IMR-90 (cell line): ENCODE measurements around the gene OR13C8. TPM values are rescaled to one million over a fixed set of nuclear protein-coding genes. Genes with fewer than 3 reads are reported as not detected.

Source experiments
- ATAC-seq: fragments of 200-7000 bp; cut with Tn5 transposase; 2 replicates; pipeline ENCODE4 v1.9.1; 2020; ENCODE audit warnings: low read depth, mild to moderate bottlenecking, moderate library complexity
- BruUV-seq: library from RNA; stranded (reverse); fragments of 400-500 nt; replicated peaks from 2 replicates; lab custom pipeline; 2021; lab: Mats Ljungman, UMichigan
- CTCF ChIA-PET: fragments of 300-600 bp; formaldehyde crosslinking; extraction: SDS; loops from one replicate; lab custom pipeline; 2021; ENCODE audit warnings: antibody characterized with exemption; lab: Yijun Ruan, JAX
- POLR2A ChIA-PET: fragments of 300-600 bp; sonication (Branson Sonifier 250); formaldehyde crosslinking; loops from one replicate; lab custom pipeline; 2022; ENCODE audit warnings: antibody characterized with exemption; ENCODE audit not compliant: unreplicated experiment; lab: Charles Lee
- DNase-seq: peaks from one replicate; pipeline ENCODE4 v3.0.0; 2013
- H2AFZ ChIP-seq: replicated peaks from 2 replicates; pipeline ENCODE3; 2013; ENCODE audit warnings: low read length, mild to moderate bottlenecking; ENCODE audit not compliant: poor library complexity
- H2AK5ac ChIP-seq: 2 replicates; pipeline ENCODE4 v1.6.1; 2013; ENCODE audit warnings: low read depth, low read length, inconsistent platforms
- H2AK9ac ChIP-seq: replicated peaks from 2 replicates; pipeline ENCODE3; 2013; ENCODE audit warnings: mild to moderate bottlenecking, low read depth, low read length, moderate library complexity; ENCODE audit not compliant: poor library complexity
- H2BK120ac ChIP-seq: 2 replicates; pipeline ENCODE4 v1.6.1; 2013; ENCODE audit warnings: low read depth, low read length, inconsistent platforms
- H2BK15ac ChIP-seq: 3 replicates; pipeline ENCODE4 v1.6.1; 2013; ENCODE audit warnings: low read depth, low read length, inconsistent platforms
- H2BK20ac ChIP-seq: 2 replicates; pipeline ENCODE4 v1.6.1; 2013; ENCODE audit warnings: low read depth, mild to moderate bottlenecking, inconsistent platforms, low read length, moderate library complexity
- H2BK5ac ChIP-seq: 2 replicates; pipeline ENCODE4 v1.6.1; 2013; ENCODE audit warnings: mild to moderate bottlenecking, low read depth, low read length, inconsistent platforms; ENCODE audit not compliant: poor library complexity, severe bottlenecking
- H3K14ac ChIP-seq: replicated peaks from 2 replicates; pipeline ENCODE4 v1.6.1; 2013; ENCODE audit warnings: low read depth, low read length, inconsistent platforms
- H3K18ac ChIP-seq: 2 replicates; pipeline ENCODE4 v1.6.1; 2013; ENCODE audit warnings: low read depth, low read length, control low read depth
- H3K23ac ChIP-seq: 2 replicates; pipeline ENCODE4 v1.6.1; 2013; ENCODE audit warnings: low read depth, low read length, inconsistent platforms
- H3K27ac ChIP-seq: 2 replicates; pipeline ENCODE4 v1.5.1; 2013; ENCODE audit warnings: mild to moderate bottlenecking, control low read depth, low read length; ENCODE audit not compliant: insufficient read depth
- H3K27me3 ChIP-seq: 2 replicates; pipeline ENCODE4 v1.6.1; 2013; ENCODE audit warnings: low read length; ENCODE audit not compliant: control insufficient read depth, insufficient read depth
- H3K36me3 ChIP-seq: 2 replicates; pipeline ENCODE4 v1.6.1; 2013; ENCODE audit warnings: low read length, mixed read lengths; ENCODE audit not compliant: control insufficient read depth, insufficient read depth
- H3K4ac ChIP-seq: 2 replicates; pipeline ENCODE4 v1.6.1; 2013; ENCODE audit warnings: low read depth, low read length, inconsistent platforms
- H3K4me1 ChIP-seq: 2 replicates; pipeline ENCODE4 v1.6.1; 2013; ENCODE audit warnings: low read length, mixed read lengths; ENCODE audit not compliant: control insufficient read depth, insufficient read depth
- H3K4me2 ChIP-seq: 2 replicates; pipeline ENCODE4 v1.6.1; 2013; ENCODE audit warnings: low read depth, mild to moderate bottlenecking, control low read depth, low read length, moderate library complexity
- H3K4me3 ChIP-seq: 2 replicates; pipeline ENCODE4 v1.5.1; 2013; ENCODE audit warnings: low read depth, mild to moderate bottlenecking, control low read depth, low read length, moderate library complexity; ENCODE audit not compliant: insufficient read depth
- H3K56ac ChIP-seq: 2 replicates; pipeline ENCODE4 v1.6.1; 2013; ENCODE audit warnings: low read length, inconsistent platforms; ENCODE audit not compliant: insufficient read depth; ENCODE audit errors: extremely low read depth
- H3K79me1 ChIP-seq, 2 experiments: 2 replicates each; pipeline ENCODE4 v1.6.1; 2013; ENCODE audit warnings: low read length in 2 of 2, inconsistent platforms in 1 of 2, low read depth in 1 of 2
- H3K9ac ChIP-seq: 2 replicates; pipeline ENCODE4 v1.6.1; 2013; ENCODE audit warnings: low read depth, low read length, control low read depth
- H3K9me1 ChIP-seq: 2 replicates; pipeline ENCODE4 v1.6.1; 2013; ENCODE audit warnings: low read length, inconsistent platforms; ENCODE audit not compliant: insufficient read depth
- H3K9me3 ChIP-seq: 2 replicates; pipeline ENCODE4 v1.6.1; 2013; ENCODE audit warnings: low read length; ENCODE audit not compliant: control insufficient read depth, insufficient read depth
- H4K20me1 ChIP-seq: 2 replicates; pipeline ENCODE4 v1.6.1; 2013; ENCODE audit warnings: low read length, inconsistent platforms; ENCODE audit not compliant: insufficient read depth
- H4K5ac ChIP-seq: 2 replicates; pipeline ENCODE4 v1.6.1; 2013; ENCODE audit warnings: mild to moderate bottlenecking, low read depth, low read length, control low read depth
- H4K8ac ChIP-seq, 2 experiments: 2 replicates each; pipeline ENCODE4 v1.6.1; 2013; ENCODE audit warnings: low read depth in 2 of 2, low read length in 2 of 2, control low read depth in 1 of 2, inconsistent platforms in 1 of 2
- H4K91ac ChIP-seq: 2 replicates; pipeline ENCODE4 v1.6.1; 2013; ENCODE audit warnings: low read depth, low read length, inconsistent platforms; ENCODE audit not compliant: insufficient read depth
- BHLHE40 ChIP-seq: fragments of 150-350 bp; IDR thresholded peaks from 2 replicates; pipeline ENCODE4 v1.6.1; 2016; ENCODE audit warnings: mild to moderate bottlenecking, low read depth, low read length
- CEBPB ChIP-seq: IDR thresholded peaks from 2 replicates; pipeline ENCODE4 v1.6.1; 2012; ENCODE audit warnings: low read depth, low read length, improper control_type of control experiment
- CHD1 ChIP-seq: IDR thresholded peaks from 2 replicates; pipeline ENCODE4 v1.6.1; 2012; ENCODE audit warnings: low read depth, low read length, improper control_type of control experiment
- FOS ChIP-seq: fragments of 150-350 bp; IDR thresholded peaks from 2 replicates; pipeline ENCODE4 v1.6.1; 2016; ENCODE audit warnings: low read depth, low read length
- MAZ ChIP-seq: IDR thresholded peaks from 2 replicates; pipeline ENCODE4 v1.6.1; 2012; ENCODE audit warnings: low read depth, mild to moderate bottlenecking, low read length, improper control_type of control experiment, moderate library complexity, borderline replicate concordance
- NFE2L2 ChIP-seq: fragments of 150-350 bp; IDR thresholded peaks from 2 replicates; pipeline ENCODE4 v1.6.1; 2016; ENCODE audit warnings: low read depth, mild to moderate bottlenecking, low read length
- POLR2A ChIP-seq: IDR thresholded peaks from 2 replicates; pipeline ENCODE4 v1.6.1; 2012; ENCODE audit warnings: mild to moderate bottlenecking, low read depth, low read length
- WGBS, 2 experiments: methylation state at CpG; one replicate each; pipeline versions ENCODE4 v1.1.5 to v1.1.7; 2013; ENCODE audit warnings: missing lambda C conversion rate in 2 of 2; ENCODE audit not compliant: insufficient read length in 1 of 2; ENCODE audit errors: extremely low coverage in 2 of 2; 5-methylcytosine and 5-hydroxymethylcytosine counted together
- dilution Hi-C: fragments of 300-500 bp; cut with HindIII; formaldehyde crosslinking; loops from one replicate; pipeline ENCODE4 v1.14.3; 2018; ENCODE audit warnings: low sequenced_read_pairs; ENCODE audit not compliant: unreplicated experiment
- in situ Hi-C: fragments of 300-500 bp; cut with MboI; formaldehyde crosslinking; loops from 3 replicates; pipeline ENCODE4 v1.14.3; 2019; ENCODE audit warnings: low sequenced_read_pairs, inconsistent platforms, mixed read lengths
- intact Hi-C: fragments of 100-400 bp; cut with micrococcal nuclease; formaldehyde crosslinking; loops from 2 replicates; pipeline ENCODE4 v1.10.0; 2022
- polyA plus RNA-seq, 3 experiments: library from polyadenylated mRNA; depleted of rRNA; stranded (reverse); fragments of >200 nt; gene quantifications; 2 replicates each; pipeline ENCODE4 v1.2.3, GENCODE V29; 2012; ENCODE audit warnings: low replicate concordance in 1 of 3
- total RNA-seq: library from RNA; depleted of rRNA; stranded (reverse); fragments of >200 nt; gene quantifications from 2 replicates; pipeline ENCODE4 v1.2.3, GENCODE V29; 2012
- TF ChIP-seq, protein P1 (sequence below): conservative IDR thresholded peaks from 2 replicates; pipeline ENCODE4 v1.5.1; 2012; ENCODE audit warnings: mild to moderate bottlenecking, low read depth, low read length, improper control_type of control experiment
- TF ChIP-seq, protein P2 (sequence below): fragments of 150-350 bp; IDR thresholded peaks from 2 replicates; pipeline ENCODE4 v1.6.1; 2017; ENCODE audit warnings: mild to moderate bottlenecking, antibody characterized with exemption, low read length, low read depth

Gene OR13C8
- total and polyA plus RNA-seq, 2 of the 4 experiments (the other 2 are of a cell fraction) = not detected

DNA sequence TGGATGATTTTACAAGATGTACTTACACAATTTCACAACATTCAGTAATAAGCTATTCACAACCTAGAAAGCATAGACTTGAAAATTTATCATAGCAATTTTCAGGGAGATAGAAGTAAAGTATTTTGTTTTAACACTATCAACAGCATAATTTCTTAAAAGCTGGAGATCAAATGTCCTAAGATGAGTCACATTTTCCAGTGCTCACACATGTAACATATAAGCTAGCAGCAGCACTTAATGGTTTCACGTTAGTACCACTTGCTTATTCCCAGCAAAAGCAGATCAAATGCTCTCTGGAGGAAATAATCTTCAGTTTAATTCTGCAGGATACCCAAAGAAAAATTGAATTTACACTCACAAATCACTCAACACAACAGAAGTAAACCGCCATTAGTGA, 6.5 kb downstream of the OR13C8 start:
- Histone ChIP-seq H3K18ac (no peak overlapping the region), H2AK5ac (no peak overlapping the region), H4K91ac (no peak overlapping the region), H3K27me3 (no peaks in the 10 kb centered on the region), H2BK120ac (no peak overlapping the region), H3K36me3 (no peaks in the 10 kb centered on the region), H2BK15ac (no peak overlapping the region), H2BK20ac (no peak overlapping the region), H3K4ac (no peak overlapping the region), H2BK5ac (no peak overlapping the region), H3K9ac (no peak overlapping the region), H3K56ac (no peak overlapping the region), H3K23ac (no peak overlapping the region), H2AFZ (no peak overlapping the region), H4K8ac (no peak overlapping the region), H3K4me3 (no peak overlapping the region), H3K4me1 (no peaks in the 10 kb centered on the region), H2AK9ac (no peak overlapping the region), H3K79me1 (no peaks in the 10 kb centered on the region), H3K14ac (no peak overlapping the region), H3K4me2 (no peak overlapping the region), H3K27ac (no peak overlapping the region), H4K20me1 (no peaks in the 10 kb centered on the region), H3K9me1 (no peaks in the 10 kb centered on the region), H3K9me3 (no peaks in the 10 kb centered on the region), H4K5ac (no peak overlapping the region)
- no CpG with 5 or more reads among the region's 2 CpGs for WGBS, 2 experiments
- dilution Hi-C loops (no loop called here), intact Hi-C loops (loop anchor here (10.0 kb wide), 1 partner anchor 61 kb away; no protein-coding TSS in a partner anchor), in situ Hi-C loops (no loop called here)
- no peak for DNase-seq
- POLR2A ChIA-PET = no interaction called here
- CTCF ChIA-PET = no interaction called here
- ATAC-seq = no peak
- BruUV-seq = no TSS peak
- TF ChIP-seq POLR2A = no peak
- TF ChIP-seq, protein P1, sequence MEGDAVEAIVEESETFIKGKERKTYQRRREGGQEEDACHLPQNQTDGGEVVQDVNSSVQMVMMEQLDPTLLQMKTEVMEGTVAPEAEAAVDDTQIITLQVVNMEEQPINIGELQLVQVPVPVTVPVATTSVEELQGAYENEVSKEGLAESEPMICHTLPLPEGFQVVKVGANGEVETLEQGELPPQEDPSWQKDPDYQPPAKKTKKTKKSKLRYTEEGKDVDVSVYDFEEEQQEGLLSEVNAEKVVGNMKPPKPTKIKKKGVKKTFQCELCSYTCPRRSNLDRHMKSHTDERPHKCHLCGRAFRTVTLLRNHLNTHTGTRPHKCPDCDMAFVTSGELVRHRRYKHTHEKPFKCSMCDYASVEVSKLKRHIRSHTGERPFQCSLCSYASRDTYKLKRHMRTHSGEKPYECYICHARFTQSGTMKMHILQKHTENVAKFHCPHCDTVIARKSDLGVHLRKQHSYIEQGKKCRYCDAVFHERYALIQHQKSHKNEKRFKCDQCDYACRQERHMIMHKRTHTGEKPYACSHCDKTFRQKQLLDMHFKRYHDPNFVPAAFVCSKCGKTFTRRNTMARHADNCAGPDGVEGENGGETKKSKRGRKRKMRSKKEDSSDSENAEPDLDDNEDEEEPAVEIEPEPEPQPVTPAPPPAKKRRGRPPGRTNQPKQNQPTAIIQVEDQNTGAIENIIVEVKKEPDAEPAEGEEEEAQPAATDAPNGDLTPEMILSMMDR = no peak
- TF ChIP-seq NFE2L2 = no peak
- no peak for TF ChIP-seq MAZ
- TF ChIP-seq, protein P2, sequence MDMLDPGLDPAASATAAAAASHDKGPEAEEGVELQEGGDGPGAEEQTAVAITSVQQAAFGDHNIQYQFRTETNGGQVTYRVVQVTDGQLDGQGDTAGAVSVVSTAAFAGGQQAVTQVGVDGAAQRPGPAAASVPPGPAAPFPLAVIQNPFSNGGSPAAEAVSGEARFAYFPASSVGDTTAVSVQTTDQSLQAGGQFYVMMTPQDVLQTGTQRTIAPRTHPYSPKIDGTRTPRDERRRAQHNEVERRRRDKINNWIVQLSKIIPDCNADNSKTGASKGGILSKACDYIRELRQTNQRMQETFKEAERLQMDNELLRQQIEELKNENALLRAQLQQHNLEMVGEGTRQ = no peak
- TF ChIP-seq BHLHE40 = no peak
- no peak for TF ChIP-seq FOS
- TF ChIP-seq CEBPB = no peak
- no peak for TF ChIP-seq CHD1
